ENCODE results near the gene KCNC3.

- TF ChIP-seq CTCF (IDR thresholded peaks at IDR 0.05) (no peak), EP300 (IDR thresholded peaks at IDR 0.05; ENCODE audit: low read depth) (no peak), POLR2AphosphoS5 (IDR thresholded peaks at IDR 0.05) (no peak), POLR2A (IDR thresholded peaks at IDR 0.05) (no peak)
Observed at GRCh38 chr19:50264483-50265186, 64.5 kb downstream of the KCNC3 start.

Measured in transverse colon (tissue), 4 donors.